Type B pancreatic cell (in vitro differentiated cells): ENCODE data around the gene MYO16. TPM values are rescaled to one million over a fixed set of nuclear protein-coding genes. Genes with fewer than 3 reads are reported as not detected.

Source experiments
- DNase-seq: peaks from one replicate; pipeline ENCODE4 v3.0.0; 2021; ENCODE audit warnings: mixed read lengths; ENCODE audit not compliant: unreplicated experiment; ENCODE audit errors: extremely low spot score
- H3K27ac Mint-ChIP-seq: 2 replicates; pipeline ENCODE4 v1.8.0; 2021; ENCODE audit warnings: mild to moderate bottlenecking, mixed read lengths
- H3K27me3 Mint-ChIP-seq: 2 replicates; pipeline ENCODE4 v1.8.0; 2021; ENCODE audit warnings: mixed read lengths
- H3K36me3 Mint-ChIP-seq: 2 replicates; pipeline ENCODE4 v1.8.0; 2021; ENCODE audit warnings: mixed read lengths
- H3K4me1 Mint-ChIP-seq: one replicate; pipeline ENCODE4 v1.8.0; 2021; ENCODE audit warnings: mixed read lengths; ENCODE audit not compliant: unreplicated experiment
- H3K4me3 Mint-ChIP-seq: 2 replicates; pipeline ENCODE4 v1.8.0; 2021; ENCODE audit warnings: mild to moderate bottlenecking, mixed read lengths
- H3K9me3 Mint-ChIP-seq: 2 replicates; pipeline ENCODE4 v1.8.0; 2021; ENCODE audit warnings: mixed read lengths
- CTCF ChIP-seq: fragments of 200-600 bp; sonication (generic); conservative IDR thresholded peaks from 2 replicates; pipeline ENCODE4 v1.5.0; 2021; ENCODE audit warnings: antibody characterized with exemption, mild to moderate bottlenecking
- total RNA-seq: library from RNA; stranded (reverse); gene quantifications from 2 replicates; pipeline ENCODE4 v1.2.1, GENCODE V29; 2021; ENCODE audit warnings: low replicate concordance

MYO16 gene
- total RNA-seq, 1 donor from 2014 or later = 1.5 TPM

GRCh38 chr13:108827646-108828045 lies 198.2 kb downstream of the MYO16 start:
- no peaks in the 10 kb centered on the region for H3K4me1 Mint-ChIP-seq
- no peaks in the 10 kb centered on the region for H3K9me3 Mint-ChIP-seq
- H3K27ac Mint-ChIP-seq = no peak overlapping the region
- no peak for TF ChIP-seq CTCF
- H3K36me3 Mint-ChIP-seq = no peaks in the 10 kb centered on the region
- H3K27me3 Mint-ChIP-seq = no peaks in the 10 kb centered on the region
- no peak overlapping the region for H3K4me3 Mint-ChIP-seq
- no peak for DNase-seq

GRCh38 chr13:108828086-108828815 lies 198.8 kb downstream of the MYO16 start:
- Mint-ChIP-seq H3K9me3 (no peaks in the 10 kb centered on the region), H3K27me3 (no peaks in the 10 kb centered on the region), H3K4me3 (no peak overlapping the region), H3K4me1 (no peaks in the 10 kb centered on the region), H3K27ac (no peak overlapping the region), H3K36me3 (no peaks in the 10 kb centered on the region)
- no peak for TF ChIP-seq CTCF
- no peak for DNase-seq

GRCh38 chr13:108830916-108831315 lies 201.5 kb downstream of the MYO16 start:
- no peaks in the 10 kb centered on the region for H3K36me3 Mint-ChIP-seq
- no peak overlapping the region for H3K27ac Mint-ChIP-seq
- H3K27me3 Mint-ChIP-seq = no peaks in the 10 kb centered on the region
- no peaks in the 10 kb centered on the region for H3K4me1 Mint-ChIP-seq
- H3K4me3 Mint-ChIP-seq = no peak overlapping the region
- H3K9me3 Mint-ChIP-seq = no peaks in the 10 kb centered on the region
- TF ChIP-seq CTCF = no peak
- no peak for DNase-seq

- no peaks in the 10 kb centered on the region for H3K9me3 Mint-ChIP-seq
- no peak overlapping the region for H3K27ac Mint-ChIP-seq
- H3K36me3 Mint-ChIP-seq = no peaks in the 10 kb centered on the region
- H3K4me3 Mint-ChIP-seq = no peak overlapping the region
- no peak for DNase-seq
- H3K27me3 Mint-ChIP-seq = no peaks in the 10 kb centered on the region
- TF ChIP-seq CTCF = no peak
- H3K4me1 Mint-ChIP-seq = no peaks in the 10 kb centered on the region
These were observed 204.1 kb downstream of the MYO16 start for GRCh38 chr13:108833531-108833930.

- Mint-ChIP-seq H3K4me3 (no peak overlapping the region), H3K9me3 (no peaks in the 10 kb centered on the region), H3K27me3 (no peaks in the 10 kb centered on the region), H3K36me3 (no peaks in the 10 kb centered on the region), H3K27ac (no peak overlapping the region), H3K4me1 (no peaks in the 10 kb centered on the region)
- TF ChIP-seq CTCF = no peak
- DNase-seq = no peak
These were observed 204.8 kb downstream of the MYO16 start for GRCh38 chr13:108834193-108834592.
